NAMALWA (cell line): ENCODE results near the gene GPR85.
"Not testable (repeated sequence)": the region's sequence is repeated elsewhere in the genome, so short reads cannot be mapped to it uniquely, and the experiment has no call there.

ENCODE experiments used
- DNase-seq: peaks from one replicate; pipeline ENCODE4 v3.0.0-alpha.2; 2015; ENCODE audit warnings: low spot score

The GPR85 gene

DNA sequence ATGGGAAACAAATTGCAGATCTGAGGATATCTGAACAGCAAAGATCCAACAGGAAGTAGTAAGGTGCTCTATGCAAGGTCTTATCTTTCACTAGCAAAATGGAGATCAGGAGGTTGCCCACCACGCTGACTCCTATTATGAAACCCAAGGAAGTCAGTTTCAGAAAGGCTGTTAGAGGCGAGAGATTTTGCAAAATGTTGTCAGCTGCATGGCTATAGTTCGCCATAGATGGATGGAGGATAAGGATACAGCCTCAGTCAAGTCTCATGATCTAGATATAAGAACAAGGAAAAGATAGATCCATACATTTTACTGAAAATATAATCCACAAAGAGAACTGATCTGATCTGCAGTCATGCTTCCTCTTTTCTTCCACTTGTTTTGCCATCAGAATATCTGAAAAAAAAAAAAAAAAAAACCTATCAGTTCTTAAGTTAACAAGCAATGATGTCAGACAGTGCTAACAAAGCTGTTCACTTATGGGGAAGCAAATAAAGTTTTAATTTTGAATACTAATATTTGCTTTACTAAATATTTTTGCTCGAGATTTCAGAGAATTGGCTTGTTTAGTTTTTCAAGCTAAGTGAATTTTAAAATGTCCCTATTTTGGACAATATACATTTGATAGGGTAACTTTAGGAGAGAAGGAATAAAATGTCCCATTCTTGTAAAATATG, 2.0 kb downstream of the GPR85 start:
- DNase-seq, result no peak

DNA sequence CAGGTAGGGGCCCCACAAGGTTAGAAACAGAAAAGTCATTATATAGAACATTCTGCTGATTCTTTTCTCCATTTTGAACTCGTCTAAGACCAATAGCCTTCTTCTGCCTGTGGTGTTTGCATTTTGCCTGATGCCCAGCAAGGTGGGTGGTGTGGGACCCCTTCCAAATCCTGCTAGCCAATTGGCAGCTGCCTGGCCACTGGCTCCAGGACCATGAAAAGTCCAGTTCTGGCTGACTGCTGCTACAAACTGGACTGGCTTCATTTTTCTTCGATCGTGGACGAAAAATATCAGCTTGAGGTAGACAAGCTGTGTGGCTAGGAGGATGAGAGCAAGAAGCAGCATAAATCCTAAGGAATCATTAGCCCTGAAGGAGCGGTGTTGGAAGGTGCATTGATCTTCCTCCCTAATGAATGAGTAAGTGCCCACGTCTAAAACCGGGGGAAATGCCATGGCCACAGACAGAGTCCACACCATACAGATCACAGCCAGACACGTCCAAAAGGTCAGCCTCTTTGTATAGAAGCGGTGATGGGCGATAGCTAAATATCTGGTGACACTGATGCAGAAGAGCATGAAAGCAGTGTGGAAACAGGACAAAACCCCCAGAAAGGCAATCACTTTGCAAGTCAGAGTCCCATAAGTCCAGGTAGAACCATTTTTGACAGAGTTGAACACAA, 2.7 kb downstream of the GPR85 start:
- no peak for DNase-seq

DNA sequence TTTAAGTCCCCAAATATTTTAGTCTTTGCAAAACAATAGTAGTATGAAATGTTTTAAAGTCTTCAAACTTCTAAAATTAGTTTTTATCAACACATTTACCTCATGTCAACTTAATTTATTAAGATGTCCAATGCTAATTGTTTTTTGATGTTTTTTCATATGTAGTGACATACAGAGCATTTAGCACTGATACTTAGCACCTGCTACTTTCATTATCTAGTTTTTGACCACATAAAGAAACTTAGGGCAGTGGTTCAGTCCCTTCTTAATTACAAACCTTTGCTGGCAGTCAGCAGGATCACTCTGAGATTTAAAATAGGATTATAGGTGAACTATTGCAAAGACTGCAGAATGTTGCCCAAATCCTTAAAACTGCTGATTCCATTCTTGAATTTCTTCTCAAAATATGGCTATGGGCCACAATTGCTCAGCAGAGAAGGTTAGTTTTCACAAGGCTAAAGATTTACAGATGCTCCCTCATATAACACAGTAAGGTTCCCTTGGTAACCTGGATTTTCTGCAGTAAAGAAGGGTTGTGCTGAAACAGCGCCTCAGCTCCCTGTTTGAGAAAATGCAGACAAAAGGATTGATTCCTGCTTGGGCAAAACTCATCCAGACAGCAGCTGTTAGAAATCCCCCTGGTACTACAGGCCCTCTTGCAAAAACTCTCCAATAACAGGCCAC, 3.4 kb downstream of the GPR85 start:
- no peak for DNase-seq

DNA sequence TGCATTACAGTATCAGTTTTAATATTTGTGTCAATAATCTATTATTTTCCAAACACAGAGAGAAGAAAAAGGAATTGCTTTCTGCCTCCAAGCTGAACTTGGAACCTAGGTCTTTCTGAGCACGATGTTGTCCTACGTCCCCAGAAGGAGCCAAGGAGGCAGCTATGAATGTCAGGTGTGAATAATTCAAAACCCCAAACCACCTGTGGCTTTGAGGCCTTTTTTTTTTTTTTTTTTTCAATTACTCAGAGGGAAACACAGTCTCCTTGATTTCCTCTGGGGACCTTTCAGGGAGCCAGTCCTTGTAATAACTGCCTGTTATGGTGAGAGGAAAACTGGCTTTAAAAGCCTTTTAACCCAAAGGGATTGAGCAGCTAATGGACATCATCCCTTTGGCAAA, 8.3 kb downstream of the GPR85 start:
- DNase-seq, result no peak

DNA sequence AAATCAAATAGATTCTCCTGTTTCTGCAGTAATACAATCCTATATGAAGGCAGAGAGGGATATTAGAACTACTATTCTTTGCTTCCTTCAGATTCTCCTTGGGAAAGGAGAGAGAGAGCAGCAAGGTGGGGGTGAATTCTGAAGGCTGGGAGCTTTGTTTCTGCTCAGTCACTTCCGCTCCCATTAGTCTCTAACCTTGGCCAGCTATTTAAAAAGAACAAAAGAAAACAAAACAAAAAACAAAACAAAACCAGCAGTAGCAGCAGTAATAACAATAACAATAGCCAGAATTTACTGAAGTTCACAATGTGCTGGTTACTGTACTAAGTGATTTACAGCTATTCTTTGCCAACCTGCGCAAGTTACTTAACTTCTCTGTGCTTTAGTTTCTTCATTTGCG, 9.9 kb downstream of the GPR85 start:
- DNase-seq, result no peak

DNA sequence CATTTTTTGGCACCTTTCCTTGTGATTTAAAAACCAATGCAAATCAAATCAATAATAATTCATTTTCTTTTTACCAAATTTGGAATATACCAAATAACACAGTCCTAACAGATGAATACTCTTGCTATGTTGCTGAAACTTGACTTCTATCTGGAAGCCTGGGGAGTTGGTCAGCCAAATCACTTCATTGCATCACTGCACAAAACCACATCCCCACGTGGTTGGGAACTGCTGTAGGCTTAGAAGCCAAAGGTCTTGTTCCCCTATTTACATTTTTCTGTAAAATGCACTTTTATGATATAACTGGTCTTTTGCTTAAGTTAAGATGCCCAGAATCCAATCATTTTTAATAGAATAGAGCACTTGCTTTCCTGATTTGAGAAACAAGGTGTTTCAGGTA, 15.2 kb downstream of the GPR85 start:
- peak; percentile 53 for DNase-seq

DNA sequence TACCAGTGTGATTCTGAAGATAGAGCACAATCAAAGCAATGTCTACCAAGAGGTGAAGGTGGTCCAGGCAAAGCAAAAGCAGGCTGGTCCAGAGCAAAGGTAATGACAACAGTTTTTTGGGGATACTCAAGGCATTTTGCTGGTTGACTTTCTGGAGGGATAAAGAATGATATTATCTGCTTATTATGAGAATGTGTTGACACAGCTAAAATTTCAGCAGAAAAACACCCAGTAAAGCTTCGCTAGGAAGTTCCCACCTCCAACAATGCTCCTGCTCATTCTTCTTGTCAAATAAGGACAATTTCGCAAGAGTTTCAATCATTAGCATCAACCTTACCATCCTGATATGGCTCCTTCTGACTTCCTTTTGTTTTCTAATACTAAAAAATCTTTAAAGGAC, 24.1 kb downstream of the GPR85 start:
- no peak for DNase-seq

DNA sequence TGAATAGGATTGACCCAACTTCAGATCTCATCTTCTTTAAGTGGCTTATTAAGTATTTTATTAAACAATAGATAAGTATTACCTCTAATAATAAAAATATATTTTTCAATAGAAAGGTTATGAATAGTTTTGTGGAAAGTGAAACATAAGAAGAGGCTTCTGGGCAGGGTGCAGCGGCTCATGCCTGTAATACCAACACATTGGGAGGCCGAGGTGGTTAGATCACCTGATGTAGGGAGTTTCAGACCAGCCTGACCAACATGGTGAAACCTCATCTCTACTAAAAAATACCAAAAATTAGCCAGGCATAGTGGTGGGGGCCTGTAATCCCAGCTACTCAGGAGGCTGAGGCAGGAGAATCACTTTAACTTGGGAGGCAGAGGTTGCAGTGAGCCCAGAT, 26.5 kb downstream of the GPR85 start:
- no peak for DNase-seq

DNA sequence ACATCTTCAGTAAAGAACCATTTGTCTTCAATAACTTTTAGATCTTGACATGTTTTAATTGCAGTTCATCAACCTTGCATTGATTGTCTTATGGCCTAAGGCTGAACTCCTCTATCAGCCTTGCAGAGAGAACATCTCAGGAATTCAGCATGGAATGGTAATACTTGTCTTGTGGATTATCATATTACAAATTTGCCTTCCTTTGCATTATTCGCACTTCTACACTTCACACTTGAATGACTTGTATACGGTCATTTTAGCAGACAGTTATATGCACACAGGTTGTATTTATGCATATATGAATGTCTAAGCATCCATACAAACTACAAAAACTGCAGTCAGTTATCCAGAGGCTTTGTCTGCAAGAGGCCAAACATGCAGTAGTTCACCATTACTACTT, 31.7 kb downstream of the GPR85 start:
- DNase-seq, result no peak

DNA sequence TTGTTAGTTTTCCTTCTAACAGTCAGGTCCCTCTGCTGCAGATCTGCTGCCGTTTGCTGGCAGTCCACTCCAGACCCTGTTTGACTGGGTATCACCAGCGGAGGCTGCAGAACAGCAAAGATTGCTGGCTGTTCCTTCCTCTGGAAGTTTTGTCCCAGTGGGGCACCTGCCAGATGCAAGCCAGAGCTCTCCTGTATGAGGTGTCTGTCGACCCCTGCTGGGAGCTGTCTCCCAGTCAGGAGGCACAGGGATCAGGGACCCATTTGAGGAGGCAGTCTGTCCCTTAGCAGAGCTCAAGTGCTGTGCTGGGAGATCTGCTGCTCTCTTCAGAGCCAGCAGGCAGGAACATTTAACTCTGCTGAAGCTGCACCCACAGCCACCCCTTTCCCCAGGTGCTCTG, 32.4 kb downstream of the GPR85 start:
- DNase-seq, result not testable (repeated sequence)

DNA sequence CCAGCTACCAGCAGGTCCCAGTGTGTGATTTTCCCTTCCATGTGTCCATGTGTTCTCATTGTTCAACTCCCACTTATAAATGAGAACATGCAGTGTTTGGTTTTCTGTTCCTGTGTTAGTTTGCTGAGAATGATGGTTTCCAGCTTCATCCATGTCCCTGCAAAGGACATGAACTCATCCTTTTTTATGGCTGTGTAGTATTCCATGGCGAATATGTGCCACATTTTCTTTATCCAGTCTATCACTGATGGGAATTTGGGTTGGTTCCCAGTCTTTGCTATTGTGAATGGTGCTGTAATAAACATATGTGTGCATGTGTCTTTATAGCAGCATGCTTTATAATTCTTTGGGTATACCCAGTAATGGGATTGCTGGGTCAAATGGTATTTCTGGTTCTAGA, 37.4 kb downstream of the GPR85 start:
- DNase-seq, result not testable (repeated sequence)

DNA sequence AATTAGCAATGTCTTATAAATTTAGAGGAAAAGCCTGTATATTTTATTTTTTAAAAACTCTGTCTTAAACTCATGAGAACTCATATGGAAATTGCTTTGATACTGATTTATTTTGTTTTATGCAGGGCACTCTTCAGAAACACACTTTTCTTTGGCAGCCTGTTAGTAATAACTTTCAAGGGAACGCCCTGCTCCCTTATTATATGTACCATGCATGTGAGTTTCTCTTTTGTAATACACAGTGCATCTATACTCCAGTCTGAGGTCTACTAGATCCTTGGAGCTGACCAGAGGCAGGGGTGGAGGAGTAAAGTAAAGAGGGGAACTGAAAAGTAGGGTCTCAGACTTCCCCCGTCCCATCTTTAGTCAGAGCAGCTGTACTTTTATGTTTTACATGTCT, 40.2 kb downstream of the GPR85 start:
- DNase-seq, result no peak

DNA sequence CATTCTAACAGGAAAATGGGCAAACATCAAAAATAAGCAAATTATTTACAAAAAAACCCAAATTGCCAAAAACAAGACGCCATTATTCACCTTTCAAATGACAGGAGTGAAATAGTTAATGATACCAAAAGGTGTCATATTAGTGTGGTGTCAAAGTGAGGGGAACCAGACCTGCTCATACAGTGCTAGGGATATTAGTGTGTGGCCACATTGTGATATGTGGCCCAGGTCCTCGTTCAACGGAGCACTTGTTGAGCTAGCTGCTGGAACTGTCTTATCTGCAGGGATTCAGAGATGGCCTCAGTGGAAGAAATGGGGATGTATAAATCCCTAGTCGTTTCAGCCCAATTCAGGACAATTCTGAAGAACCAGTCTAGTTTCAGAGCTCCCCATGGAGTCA, 41.2 kb downstream of the GPR85 start:
- DNase-seq, result no peak

DNA sequence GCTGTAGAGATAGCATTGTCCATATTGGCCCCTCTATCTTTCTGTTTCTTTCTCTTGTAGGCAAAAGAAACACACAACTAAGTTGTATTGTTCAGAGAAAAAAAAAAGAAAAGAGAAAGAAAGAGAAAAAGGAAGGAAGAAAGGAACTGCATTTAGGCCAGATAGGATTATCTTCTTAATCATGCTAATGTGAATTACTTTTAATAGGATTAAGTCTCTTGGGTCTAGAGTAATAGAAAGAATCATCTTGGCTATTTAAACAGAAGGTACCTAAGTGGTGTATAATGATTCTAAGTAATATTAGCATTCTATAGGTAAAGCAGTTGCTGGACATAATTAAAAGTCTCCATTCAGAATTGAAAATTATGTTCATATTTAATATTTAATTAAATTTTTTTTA, 42.2 kb downstream of the GPR85 start:
- DNase-seq, result no peak

DNA sequence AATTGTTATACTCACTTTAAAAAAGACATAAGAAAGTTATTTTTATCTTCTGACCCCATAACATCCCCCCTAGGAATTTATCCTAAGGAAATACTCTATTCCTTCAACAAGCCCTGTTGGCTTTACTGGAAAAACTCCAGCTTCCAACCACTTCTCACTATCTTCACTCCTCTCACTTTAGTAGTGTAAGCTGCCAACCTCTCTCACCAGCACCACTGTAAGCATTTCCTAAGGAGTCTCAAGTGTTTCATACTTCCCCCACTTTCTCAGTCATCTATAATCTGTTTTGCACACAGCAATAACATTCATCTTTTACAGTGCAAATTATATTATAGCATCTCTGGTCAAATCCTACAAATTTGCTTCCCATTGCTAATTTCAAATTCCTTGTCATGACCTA, 45.8 kb downstream of the GPR85 start:
- no peak for DNase-seq

DNA sequence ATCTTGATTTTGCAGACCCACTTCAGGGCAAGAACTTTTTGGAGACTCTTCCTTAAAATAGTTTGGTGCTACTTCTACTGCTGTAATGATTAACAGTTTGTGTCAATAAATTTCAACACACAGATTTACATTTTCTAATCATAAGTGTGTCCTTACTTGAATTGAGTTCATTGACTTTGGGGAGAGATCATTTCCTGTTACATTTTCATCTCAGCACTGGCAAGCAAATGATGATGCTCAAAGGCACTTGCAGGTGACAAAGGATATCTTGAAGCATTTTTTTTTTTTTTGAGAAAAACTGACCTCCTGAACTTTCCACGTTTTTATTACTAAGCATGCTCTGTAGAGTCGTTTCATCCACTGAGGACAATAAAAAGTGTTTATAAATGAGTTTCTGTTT, 52.7 kb downstream of the GPR85 start:
- no peak for DNase-seq
